ENCODE data around the gene MYO7A. TPM values are rescaled to one million over a fixed set of nuclear protein-coding genes. Genes with fewer than 3 reads are reported as not detected.

MYO7A gene
- total and polyA plus RNA-seq, 2 experiments from 2014 or later, result 0.48 to 1.6 TPM

- no peaks in the 10 kb centered on the region for H3K27me3 ChIP-seq
- H3K27ac ChIP-seq, result no peak overlapping the region
- H3K4me1 ChIP-seq (ENCODE audit: low read depth), result peaks cover 7% of the 10 kb centered on the region
- TF ChIP-seq CTCF (IDR thresholded peaks at IDR 0.05; ENCODE audit: low read depth, low read length), result no peak
- no peaks in the 10 kb centered on the region for H3K9me3 ChIP-seq (ENCODE audit: low read depth)
- no peak overlapping the region for H3K4me3 ChIP-seq
- no peaks in the 10 kb centered on the region for H3K36me3 ChIP-seq
- peak in 1 of 2 donors; percentile 68 for DNase-seq (ENCODE audit: low read depth in 1 of 2, low spot score in 1 of 2)
These were observed 44.0 kb downstream of the MYO7A start for GRCh38 chr11:77171885-77172665.

GRCh38 chr11:77172666-77172982 is 44.6 kb downstream of the MYO7A start:
- Histone ChIP-seq H3K4me3 (no peak overlapping the region), H3K9me3 (ENCODE audit: low read depth) (no peaks in the 10 kb centered on the region), H3K27me3 (no peaks in the 10 kb centered on the region), H3K4me1 (ENCODE audit: low read depth) (peaks cover 7% of the 10 kb centered on the region), H3K36me3 (no peaks in the 10 kb centered on the region), H3K27ac (no peak overlapping the region)
- no peak for TF ChIP-seq CTCF (IDR thresholded peaks at IDR 0.05; ENCODE audit: low read depth, low read length)
- DNase-seq (ENCODE audit: low read depth in 1 of 2, low spot score in 1 of 2), result peak in 1 of 2 donors; percentile 21

GRCh38 chr11:77173494-77173893 is 45.4 kb downstream of the MYO7A start:
- Histone ChIP-seq H3K27ac (no peak overlapping the region), H3K9me3 (ENCODE audit: low read depth) (no peaks in the 10 kb centered on the region), H3K4me1 (ENCODE audit: low read depth) (peaks cover 7% of the 10 kb centered on the region), H3K4me3 (no peak overlapping the region), H3K36me3 (no peaks in the 10 kb centered on the region), H3K27me3 (no peaks in the 10 kb centered on the region)
- no peak for TF ChIP-seq CTCF (IDR thresholded peaks at IDR 0.05; ENCODE audit: low read depth, low read length)
- DNase-seq (ENCODE audit: low read depth in 1 of 2, low spot score in 1 of 2), result no peak

- H3K4me1 ChIP-seq (ENCODE audit: low read depth), result peaks cover 7% of the 10 kb centered on the region
- no peak for DNase-seq (ENCODE audit: low read depth in 1 of 2, low spot score in 1 of 2)
- no peaks in the 10 kb centered on the region for H3K27me3 ChIP-seq
- H3K9me3 ChIP-seq (ENCODE audit: low read depth), result no peaks in the 10 kb centered on the region
- TF ChIP-seq CTCF (IDR thresholded peaks at IDR 0.05; ENCODE audit: low read depth, low read length), result no peak
- no peak overlapping the region for H3K27ac ChIP-seq
- no peak overlapping the region for H3K4me3 ChIP-seq
- H3K36me3 ChIP-seq, result no peaks in the 10 kb centered on the region
These were observed 46.5 kb downstream of the MYO7A start for GRCh38 chr11:77174559-77174958.

GRCh38 chr11:77175021-77175842 is 47.2 kb downstream of the MYO7A start:
- Histone ChIP-seq H3K4me3 (no peak overlapping the region), H3K27ac (no peak overlapping the region), H3K27me3 (no peaks in the 10 kb centered on the region), H3K4me1 (ENCODE audit: low read depth) (peaks cover 7% of the 10 kb centered on the region), H3K36me3 (no peaks in the 10 kb centered on the region), H3K9me3 (ENCODE audit: low read depth) (no peaks in the 10 kb centered on the region)
- DNase-seq (ENCODE audit: low read depth in 1 of 2, low spot score in 1 of 2), result no peak
- TF ChIP-seq CTCF (IDR thresholded peaks at IDR 0.05; ENCODE audit: low read depth, low read length), result no peak

Data from cardiac muscle cell (in vitro differentiated cells and primary cell).